Endothelial cell (in vitro differentiated cells): ENCODE measurements around the gene XYLB. TPM values are rescaled to one million over a fixed set of nuclear protein-coding genes. Genes with fewer than 3 reads are reported as not detected.
A peak's percentile ranks its signal among the peaks of the same experiment; 100 is the strongest.

Experiments used
- DNase-seq: peaks from one replicate; pipeline ENCODE4 v3.0.0; 2021; ENCODE audit warnings: low spot score
- H3K27ac Mint-ChIP-seq: one replicate; pipeline ENCODE4 v1.8.0; 2021; ENCODE audit warnings: mixed read lengths, inconsistent platforms; ENCODE audit not compliant: unreplicated experiment
- H3K27me3 Mint-ChIP-seq: one replicate; pipeline ENCODE4 v1.8.0; 2021; ENCODE audit warnings: mild to moderate bottlenecking, moderate library complexity, mixed read lengths, inconsistent platforms; ENCODE audit not compliant: unreplicated experiment
- H3K36me3 Mint-ChIP-seq: one replicate; pipeline ENCODE4 v1.8.0; 2021; ENCODE audit warnings: mild to moderate bottlenecking, low read depth, mixed read lengths, inconsistent platforms; ENCODE audit not compliant: unreplicated experiment
- H3K4me1 Mint-ChIP-seq: one replicate; pipeline ENCODE4 v1.8.0; 2021; ENCODE audit warnings: mild to moderate bottlenecking, mixed read lengths, inconsistent platforms; ENCODE audit not compliant: unreplicated experiment
- H3K4me3 Mint-ChIP-seq: one replicate; pipeline ENCODE4 v1.8.0; 2021; ENCODE audit warnings: mild to moderate bottlenecking, mixed read lengths, inconsistent platforms; ENCODE audit not compliant: unreplicated experiment
- H3K9me3 Mint-ChIP-seq: one replicate; pipeline ENCODE4 v1.8.0; 2021; ENCODE audit warnings: mixed read lengths, inconsistent platforms; ENCODE audit not compliant: unreplicated experiment
- CTCF ChIP-seq: fragments of 200-600 bp; sonication (generic); IDR thresholded peaks from one replicate; pipeline ENCODE4 v1.5.0; 2021; ENCODE audit warnings: antibody characterized with exemption; ENCODE audit not compliant: unreplicated experiment
- total RNA-seq: library from RNA; stranded (reverse); fragmentation: NEBNext Ultra II Directional; extraction: Animal tissue kit (Norgen Biotek cat#: 25700); gene quantifications from one replicate; pipeline ENCODE4 v1.2.1, GENCODE V29; 2021; ENCODE audit not compliant: unreplicated experiment

The XYLB gene
- total RNA-seq, 1 donor from 2014 or later: 2.4 TPM

GRCh38 chr3:38366082-38366481 is 19.5 kb downstream of the XYLB start:
- TF ChIP-seq CTCF: no peak
- Mint-ChIP-seq H3K9me3 (no peaks in the 10 kb centered on the region), H3K27ac (no peak overlapping the region), H3K4me3 (no peak overlapping the region), H3K4me1 (peaks cover 27% of the 10 kb centered on the region), H3K36me3 (peaks cover 20% of the 10 kb centered on the region), H3K27me3 (peaks cover 2% of the 10 kb centered on the region)
- DNase-seq: no peak

GRCh38 chr3:38367779-38368178 is 21.2 kb downstream of the XYLB start:
- peaks cover 2% of the 10 kb centered on the region for H3K27me3 Mint-ChIP-seq
- no peak for DNase-seq
- no peak for TF ChIP-seq CTCF
- H3K36me3 Mint-ChIP-seq: peaks cover 23% of the 10 kb centered on the region
- H3K27ac Mint-ChIP-seq: peak overlapping the region; percentile 42
- no peaks in the 10 kb centered on the region for H3K9me3 Mint-ChIP-seq
- no peak overlapping the region for H3K4me3 Mint-ChIP-seq
- H3K4me1 Mint-ChIP-seq: peaks cover 27% of the 10 kb centered on the region

GRCh38 chr3:38368238-38368637 is 21.7 kb downstream of the XYLB start:
- Mint-ChIP-seq H3K27me3 (peaks cover 2% of the 10 kb centered on the region), H3K9me3 (no peaks in the 10 kb centered on the region), H3K4me3 (peak overlapping the region; percentile 42), H3K36me3 (peaks cover 26% of the 10 kb centered on the region), H3K4me1 (peaks cover 27% of the 10 kb centered on the region), H3K27ac (peak overlapping the region; percentile 42)
- TF ChIP-seq CTCF: no peak
- no peak for DNase-seq

- peaks cover 27% of the 10 kb centered on the region for H3K4me1 Mint-ChIP-seq
- no peak for DNase-seq
These were observed 22.6 kb downstream of the XYLB start for GRCh38 chr3:38369186-38369585.

GRCh38 chr3:38370149-38370548 is 23.6 kb downstream of the XYLB start:
- DNase-seq: no peak
- H3K27ac Mint-ChIP-seq: no peak overlapping the region
- peaks cover 20% of the 10 kb centered on the region for H3K4me1 Mint-ChIP-seq
- TF ChIP-seq CTCF: no peak
- H3K36me3 Mint-ChIP-seq: peaks cover 22% of the 10 kb centered on the region
- H3K27me3 Mint-ChIP-seq: peaks cover 6% of the 10 kb centered on the region
- H3K4me3 Mint-ChIP-seq: no peak overlapping the region
- H3K9me3 Mint-ChIP-seq: no peaks in the 10 kb centered on the region

More at GRCh38 chr3:38369186-38369585, 22.6 kb downstream of the XYLB start:
- no peak for TF ChIP-seq CTCF
- no peak overlapping the region for H3K4me3 Mint-ChIP-seq
- peaks cover 2% of the 10 kb centered on the region for H3K27me3 Mint-ChIP-seq
- no peaks in the 10 kb centered on the region for H3K9me3 Mint-ChIP-seq
- peaks cover 26% of the 10 kb centered on the region for H3K36me3 Mint-ChIP-seq
- no peak overlapping the region for H3K27ac Mint-ChIP-seq
